Mucosa of rectum (tissue), 2 donors: ENCODE results near the gene LSM14A.

Source experiments
- H3K27ac ChIP-seq, 2 donors: one replicate each; pipeline ENCODE4 v1.7.0; 2013; ENCODE audit warnings: inconsistent platforms in 2 of 2, low read depth in 2 of 2, low read length in 2 of 2
- H3K27me3 ChIP-seq, 2 donors: one replicate each; pipeline ENCODE4 v1.7.0; 2013; ENCODE audit warnings: low read length in 2 of 2; ENCODE audit not compliant: control insufficient read depth in 2 of 2, insufficient read depth in 2 of 2
- H3K36me3 ChIP-seq, 2 donors: one replicate each; pipeline ENCODE4 v1.7.0; 2013; ENCODE audit warnings: low read length in 2 of 2; ENCODE audit not compliant: control insufficient read depth in 2 of 2, insufficient read depth in 2 of 2
- H3K4me1 ChIP-seq, 2 donors: one replicate each; pipeline ENCODE4 v1.7.0; 2013; ENCODE audit warnings: low read length in 2 of 2, mild to moderate bottlenecking in 1 of 2; ENCODE audit not compliant: control insufficient read depth in 2 of 2, insufficient read depth in 2 of 2
- H3K4me3 ChIP-seq, 2 donors: one replicate each; pipeline ENCODE4 v1.7.0; 2013; ENCODE audit warnings: low read length in 2 of 2
- H3K9ac ChIP-seq, 2 donors: one replicate each; pipeline ENCODE4 v1.7.0; 2013; ENCODE audit warnings: low read length in 2 of 2, low read depth in 1 of 2, mild to moderate bottlenecking in 1 of 2
- H3K9me3 ChIP-seq, 2 donors: one replicate each; pipeline ENCODE4 v1.7.0; 2013; ENCODE audit warnings: low read length in 2 of 2; ENCODE audit not compliant: control insufficient read depth in 2 of 2
- donor health status: healthy.
- donor health status: Normal muscosa, but diverticular disease.

The LSM14A gene

DNA sequence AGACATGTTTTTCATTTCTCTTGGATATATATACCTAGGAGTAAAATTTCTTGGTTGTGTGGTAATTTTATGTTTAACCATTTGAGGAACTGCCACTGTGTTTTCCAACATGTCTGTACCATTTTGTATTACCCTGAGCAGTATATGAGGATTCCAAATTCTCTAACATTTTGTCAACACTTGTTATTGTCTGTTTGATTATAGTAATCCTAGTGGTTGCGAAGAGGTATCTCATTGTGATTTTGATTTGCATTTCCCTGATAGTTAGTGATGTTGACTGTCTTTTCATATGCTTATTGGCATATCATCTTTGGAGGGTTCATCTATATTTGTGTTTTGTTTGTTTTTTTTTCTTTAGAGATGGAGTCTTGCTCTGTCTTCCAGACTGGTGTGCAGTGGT, 103.4 kb downstream of the LSM14A start:
- H3K27me3 ChIP-seq, result no peaks in the 10 kb centered on the region
- H3K9ac ChIP-seq, result no peak overlapping the region
- no peak overlapping the region for H3K27ac ChIP-seq
- H3K9me3 ChIP-seq, result no peaks in the 10 kb centered on the region
- peaks cover 0 to 9% of the 10 kb centered on the region in 2 donors for H3K4me1 ChIP-seq
- no peak overlapping the region for H3K4me3 ChIP-seq
- peaks cover 0 to 3% of the 10 kb centered on the region in 2 donors for H3K36me3 ChIP-seq

DNA sequence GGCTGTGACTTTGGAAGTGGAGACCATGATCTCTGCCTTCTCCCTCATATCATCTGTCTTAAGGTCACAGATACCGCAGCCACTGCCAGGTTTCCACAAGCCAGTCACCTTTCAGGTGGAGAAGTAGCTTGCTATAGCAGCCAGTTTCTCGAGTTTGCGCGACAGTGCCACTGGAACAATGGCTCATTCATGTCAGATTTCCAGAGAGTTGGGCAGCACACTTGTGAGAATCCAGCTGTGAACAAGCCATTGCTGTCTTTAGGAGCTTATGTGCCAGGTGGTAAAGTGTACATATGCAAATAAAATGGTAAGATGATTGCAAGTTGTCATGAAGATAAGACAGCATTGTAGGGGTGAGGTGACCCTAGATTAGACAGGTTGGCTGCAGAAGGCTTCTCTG, 104.3 kb downstream of the LSM14A start:
- Histone ChIP-seq H3K4me3 (no peak overlapping the region), H3K36me3 (peaks cover 0 to 3% of the 10 kb centered on the region in 2 donors), H3K27me3 (no peaks in the 10 kb centered on the region), H3K27ac (no peak overlapping the region), H3K4me1 (peaks cover 0 to 7% of the 10 kb centered on the region in 2 donors), H3K9me3 (no peaks in the 10 kb centered on the region), H3K9ac (no peak overlapping the region)

- Histone ChIP-seq H3K4me1 (peaks cover 0 to 7% of the 10 kb centered on the region in 2 donors), H3K9me3 (no peaks in the 10 kb centered on the region), H3K36me3 (peaks cover 0 to 3% of the 10 kb centered on the region in 2 donors), H3K4me3 (no peak overlapping the region), H3K9ac (no peak overlapping the region), H3K27ac (no peak overlapping the region), H3K27me3 (no peaks in the 10 kb centered on the region)
Measured at GRCh38 chr19:34277244-34277643, 104.9 kb downstream of the LSM14A start.

GRCh38 chr19:34278783-34279182, 106.5 kb downstream of the LSM14A start:
- Histone ChIP-seq H3K9ac (no peak overlapping the region), H3K4me1 (peaks cover 0 to 7% of the 10 kb centered on the region in 2 donors), H3K36me3 (peaks cover 0 to 3% of the 10 kb centered on the region in 2 donors), H3K27ac (no peak overlapping the region), H3K27me3 (no peaks in the 10 kb centered on the region), H3K9me3 (no peaks in the 10 kb centered on the region), H3K4me3 (no peak overlapping the region)
